RWPE1 (cell line): ENCODE data around the gene FEM1C.

ENCODE experiments used
- CTCF ChIA-PET: fragments of 350-600 bp; sonication (Branson Sonifier 250); formaldehyde crosslinking; extraction: SDS; loops from one replicate; lab custom pipeline; 2021; lab: Yijun Ruan, JAX
- POLR2A ChIA-PET: fragments of 400-600 bp; formaldehyde crosslinking; extraction: SDS; loops from one replicate; lab custom pipeline; 2020; ENCODE audit warnings: antibody characterized with exemption; ENCODE audit not compliant: low non-redundant PET; lab: Yijun Ruan, JAX
- DNase-seq: peaks from one replicate; pipeline ENCODE4 v3.0.0; 2012; ENCODE audit warnings: low spot score
- H3K27ac ChIP-seq: fragments of 450-650 bp; 2 replicates; pipeline ENCODE4 v1.5.1; 2017
- CTCF ChIP-seq: fragments of 450-650 bp; conservative IDR thresholded peaks from 2 replicates; pipeline ENCODE4 v1.5.1; 2017; ENCODE audit warnings: low read depth, mild to moderate bottlenecking

Gene FEM1C

GRCh38 chr5:115509547-115509946, 35.0 kb downstream of the FEM1C start:
- no peak for TF ChIP-seq CTCF
- CTCF ChIA-PET: no interaction called here
- DNase-seq: no peak
- POLR2A ChIA-PET: no interaction called here
- H3K27ac ChIP-seq: no peak overlapping the region

DNA sequence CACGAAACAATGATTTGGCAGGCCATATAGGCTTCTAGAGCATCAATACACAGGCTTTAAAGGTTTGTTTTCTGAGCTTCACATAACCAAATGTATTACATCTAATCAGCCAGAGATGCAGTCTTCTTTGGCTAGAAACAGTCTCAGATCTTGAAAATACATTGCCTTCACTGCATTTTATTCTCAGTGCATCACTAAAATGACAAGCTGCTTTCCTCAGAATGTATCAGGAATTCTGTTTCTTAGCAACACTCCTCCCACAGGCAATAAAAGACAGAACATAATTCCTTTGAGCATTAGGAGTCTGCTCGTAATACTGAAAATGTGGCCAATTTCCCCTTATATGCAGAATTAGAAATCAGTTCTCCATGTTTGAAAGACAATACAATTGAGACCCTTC, 36.9 kb downstream of the FEM1C start:
- ChIA-PET CTCF (interaction anchor here (0.5 to 0.7 kb wide), 2 partner anchors 52 to 91 kb away, joined by 3 read pairs; no protein-coding TSS in a partner anchor), POLR2A (no interaction called here)
- H3K27ac ChIP-seq: no peak overlapping the region
- no peak for DNase-seq
- no peak for TF ChIP-seq CTCF

- H3K27ac ChIP-seq: no peak overlapping the region
- ChIA-PET CTCF (interaction anchor here (0.6 kb wide), 2 partner anchors 88 to 897 kb away, joined by 3 to 4 read pairs; no protein-coding TSS in a partner anchor), POLR2A (no interaction called here)
- no peak for DNase-seq
- no peak for TF ChIP-seq CTCF
These were observed 41.2 kb downstream of the FEM1C start for GRCh38 chr5:115503420-115503819.

GRCh38 chr5:115501464-115502210, 42.9 kb downstream of the FEM1C start:
- H3K27ac ChIP-seq: no peak overlapping the region
- ChIA-PET CTCF (interaction anchor here (0.6 to 0.7 kb wide), 3 partner anchors 185 to 906 kb away, joined by 3 to 7 read pairs (median 3); no protein-coding TSS in a partner anchor), POLR2A (no interaction called here)
- DNase-seq: no peak
- no peak for TF ChIP-seq CTCF

DNA sequence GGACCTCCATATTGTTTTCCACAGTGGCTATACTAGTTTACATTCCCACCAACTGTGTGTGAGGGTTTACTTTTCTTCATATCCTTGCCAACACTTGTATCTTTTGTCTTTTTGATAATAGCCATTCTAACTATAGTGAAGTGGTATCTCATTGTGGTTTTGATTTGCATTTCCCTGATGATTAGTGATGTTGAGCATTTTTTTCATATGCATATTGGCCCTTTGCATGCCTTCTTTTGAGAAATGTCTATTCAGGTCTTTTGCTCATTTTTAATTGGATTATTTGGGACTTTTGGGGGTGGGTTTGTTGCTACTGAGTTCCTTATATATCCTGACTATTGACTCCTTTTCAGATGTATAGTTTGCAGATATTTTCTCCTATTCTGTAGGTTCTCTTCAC, 44.4 kb downstream of the FEM1C start:
- DNase-seq: no peak
- ChIA-PET CTCF (no interaction called here), POLR2A (no interaction called here)
- H3K27ac ChIP-seq: no peak overlapping the region
- TF ChIP-seq CTCF: no peak

DNA sequence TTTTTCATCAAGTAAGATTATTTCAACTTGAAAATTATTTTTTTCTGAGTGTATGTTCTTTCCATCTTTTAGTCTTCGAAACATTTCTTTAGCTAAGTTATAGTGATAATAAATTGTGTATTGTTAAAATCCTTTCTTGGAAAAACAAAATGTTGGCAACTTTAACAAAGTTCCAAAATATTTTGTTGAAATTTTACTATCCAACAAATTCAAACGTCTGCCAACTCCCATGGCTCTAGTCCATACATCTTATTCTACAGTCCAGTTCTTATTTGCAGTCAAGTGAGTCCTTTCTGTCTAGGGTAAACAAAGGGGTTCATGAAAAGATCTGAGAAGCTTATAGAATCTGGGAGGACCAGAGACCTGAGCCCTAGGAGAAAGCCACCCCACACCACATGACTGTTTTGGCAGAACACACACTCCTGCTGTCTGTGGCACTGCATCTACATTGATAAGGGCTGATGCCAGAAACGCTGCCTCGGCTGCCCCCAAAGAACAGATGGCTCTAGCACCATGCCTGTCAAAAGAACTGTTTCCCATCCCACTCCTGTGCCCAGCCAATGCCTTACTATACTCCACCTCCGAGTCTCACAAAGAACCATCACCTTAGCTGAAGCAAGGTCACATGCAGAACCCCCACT, 47.5 kb downstream of the FEM1C start:
- POLR2A ChIA-PET: no interaction called here
- CTCF ChIA-PET: no interaction called here
- no peak overlapping the region for H3K27ac ChIP-seq
- TF ChIP-seq CTCF: no peak
- DNase-seq: no peak
